Erythroblast (primary cell): ENCODE results near the gene THBS1.

Experiments
- GATA1 ChIP-seq: IDR thresholded peaks from 2 replicates; pipeline ENCODE4 v1.6.1; 2011; ENCODE audit warnings: low read depth, mild to moderate bottlenecking, control low read depth, low read length, moderate library complexity
- POLR2A ChIP-seq: IDR thresholded peaks from 2 replicates; pipeline ENCODE4 v1.6.1; 2011; ENCODE audit warnings: mild to moderate bottlenecking, low read length

- TF ChIP-seq POLR2A (no peak), GATA1 (no peak)
Measured at GRCh38 chr15:39597751-39598185, 16.9 kb downstream of the THBS1 start.
